GM12892 (cell line): ENCODE results near the gene NAE1.

Source experiments
- POLR2AphosphoS5 ChIP-seq: IDR thresholded peaks from 2 replicates; pipeline ENCODE4 v1.6.1; 2011; ENCODE audit warnings: low read depth, low read length, control low read depth
- TAF1 ChIP-seq: IDR thresholded peaks from 2 replicates; pipeline ENCODE4 v1.6.1; 2011; ENCODE audit warnings: low read depth, mild to moderate bottlenecking, control low read depth, low read length, borderline replicate concordance

DNA sequence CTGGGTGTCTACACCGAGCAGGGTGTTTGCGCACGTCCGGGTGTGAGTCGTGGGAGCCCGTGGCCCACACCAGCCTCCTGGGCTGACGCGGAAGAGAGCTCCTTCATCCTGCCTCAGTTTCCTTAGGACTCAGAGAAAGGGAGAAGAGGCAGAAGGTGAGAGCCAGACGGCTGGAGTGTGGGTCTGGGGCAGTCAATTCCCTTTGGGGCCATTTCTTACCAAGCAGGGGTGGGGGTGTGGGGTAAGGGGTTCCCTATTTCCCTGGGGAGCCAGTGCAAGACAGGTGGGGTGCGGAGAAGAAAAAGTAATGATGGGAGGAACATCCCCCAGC lies 14.3 kb upstream of the NAE1 start:
- TF ChIP-seq TAF1 = no peak
- no peak for TF ChIP-seq POLR2AphosphoS5
